Stimulated activated CD4-positive, alpha-beta T cell treated with anti-CD3 and anti-CD28 coated beads, Interleukin-4, amount 100 ng/mL, for 1 hour (primary cell): Measurements from ENCODE around the gene GALNT8.
"Not testable (repeated sequence)": the region's sequence is repeated elsewhere in the genome, so short reads cannot be mapped to it uniquely, and the experiment has no call there.

ENCODE experiments used
- DNase-seq: peaks from one replicate; pipeline ENCODE4 v3.0.0-alpha.2; 2020

Gene GALNT8, protein sequence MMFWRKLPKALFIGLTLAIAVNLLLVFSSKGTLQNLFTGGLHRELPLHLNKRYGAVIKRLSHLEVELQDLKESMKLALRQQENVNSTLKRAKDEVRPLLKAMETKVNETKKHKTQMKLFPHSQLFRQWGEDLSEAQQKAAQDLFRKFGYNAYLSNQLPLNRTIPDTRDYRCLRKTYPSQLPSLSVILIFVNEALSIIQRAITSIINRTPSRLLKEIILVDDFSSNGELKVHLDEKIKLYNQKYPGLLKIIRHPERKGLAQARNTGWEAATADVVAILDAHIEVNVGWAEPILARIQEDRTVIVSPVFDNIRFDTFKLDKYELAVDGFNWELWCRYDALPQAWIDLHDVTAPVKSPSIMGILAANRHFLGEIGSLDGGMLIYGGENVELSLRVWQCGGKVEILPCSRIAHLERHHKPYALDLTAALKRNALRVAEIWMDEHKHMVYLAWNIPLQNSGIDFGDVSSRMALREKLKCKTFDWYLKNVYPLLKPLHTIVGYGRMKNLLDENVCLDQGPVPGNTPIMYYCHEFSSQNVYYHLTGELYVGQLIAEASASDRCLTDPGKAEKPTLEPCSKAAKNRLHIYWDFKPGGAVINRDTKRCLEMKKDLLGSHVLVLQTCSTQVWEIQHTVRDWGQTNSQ

DNA sequence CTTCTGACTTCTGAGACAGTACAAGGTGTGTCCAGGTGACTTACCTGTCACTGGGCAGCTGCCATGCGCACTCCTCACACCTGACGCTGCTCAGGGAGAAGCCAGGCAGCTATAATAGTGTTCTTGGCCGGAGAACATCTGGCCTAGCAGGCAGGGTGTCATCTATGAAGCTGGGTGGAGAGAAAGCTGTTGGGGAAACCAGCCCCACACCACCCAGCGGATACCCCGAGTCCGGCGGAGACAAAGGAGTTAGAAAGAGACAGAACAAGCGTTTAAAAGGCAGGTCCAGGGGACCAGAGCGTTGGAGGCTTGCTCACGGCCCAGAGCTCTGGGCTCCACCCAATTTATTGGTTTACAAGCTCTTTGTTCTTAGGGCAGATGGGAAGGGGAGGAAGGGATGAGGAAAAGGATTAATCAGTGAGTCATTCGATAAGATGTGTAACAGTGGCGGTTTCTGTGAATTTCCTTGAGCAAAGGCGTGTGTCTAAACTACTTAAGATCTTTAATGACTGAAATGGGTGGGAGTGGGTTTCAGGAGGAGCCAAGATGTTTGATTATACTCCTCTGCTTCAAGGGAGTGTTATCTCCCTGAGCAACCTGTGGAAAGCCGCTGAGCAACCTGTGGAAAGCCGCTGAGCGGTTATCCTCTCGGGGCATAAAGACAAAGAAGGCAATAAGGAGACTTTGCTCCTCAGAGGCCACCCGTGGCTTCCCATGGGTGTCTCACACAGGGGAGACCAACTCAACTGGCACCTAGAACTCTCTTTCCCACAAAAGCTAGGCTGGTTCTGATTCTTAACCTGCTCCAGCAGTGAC is at the start of gene GALNT8:
Gene GALNT8 (plus strand): TSS at position 580 of the 816 bp plus-strand sequence. CDS start 278 bp downstream, outside the sequence.
- no peak for DNase-seq

DNA sequence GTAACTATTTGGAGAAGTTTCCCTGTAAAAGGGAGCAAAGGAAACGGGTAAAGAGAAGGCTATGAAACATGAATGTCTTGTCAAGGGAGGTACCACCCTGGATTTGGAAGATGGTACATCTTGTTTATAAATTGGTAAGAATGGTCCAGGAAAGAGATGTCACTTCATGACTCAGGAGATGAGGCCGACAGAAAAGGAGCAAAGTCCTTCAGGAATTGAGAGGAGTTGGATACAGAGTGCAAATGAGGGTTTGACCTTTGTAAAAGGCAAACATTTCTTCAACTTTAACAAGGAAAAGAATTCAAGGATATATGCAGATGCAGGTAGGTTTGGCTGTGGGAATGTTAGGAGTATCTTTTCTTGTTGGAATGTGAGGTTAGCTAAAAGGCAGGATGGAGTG is 40.5 kb upstream of the GALNT8 start:
- no peak for DNase-seq

DNA sequence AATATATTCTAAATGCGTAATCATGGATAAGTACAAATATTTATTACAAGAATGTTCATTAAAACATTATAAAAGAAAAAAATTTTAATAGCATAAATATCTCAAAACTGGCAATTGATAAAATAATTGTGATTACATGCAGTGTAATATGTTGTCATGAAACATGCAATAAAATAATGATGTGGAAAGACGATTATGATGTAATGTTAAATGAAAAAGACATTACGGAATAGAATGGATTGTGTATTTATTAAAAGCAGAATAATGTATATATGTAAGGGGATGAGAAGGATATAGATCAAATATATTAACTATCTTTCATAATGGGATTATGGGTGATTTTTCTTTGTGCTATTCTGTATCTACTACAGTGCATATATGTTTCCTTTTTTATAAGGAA is 38.5 kb upstream of the GALNT8 start:
- no peak for DNase-seq

DNA sequence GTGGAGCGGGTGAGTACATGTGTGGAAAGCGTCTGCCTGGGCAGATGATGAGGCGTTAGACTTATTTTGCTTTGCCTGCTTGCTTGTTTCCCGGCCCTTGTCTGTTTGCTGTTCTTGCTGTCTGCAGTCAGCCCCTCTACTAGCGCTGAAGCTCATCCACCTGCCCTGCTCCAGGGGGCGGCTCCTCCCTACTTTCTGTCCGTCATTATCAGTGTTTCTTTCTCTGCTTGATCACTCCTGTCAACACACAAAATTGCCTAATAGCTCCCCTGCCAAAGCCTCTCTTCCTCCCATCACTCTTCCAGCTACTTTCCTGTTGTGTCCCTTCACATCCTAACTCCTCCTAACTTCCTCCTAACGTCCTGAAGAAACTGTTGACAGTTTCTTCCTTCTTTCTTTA is 34.9 kb upstream of the GALNT8 start:
- DNase-seq: no peak

DNA sequence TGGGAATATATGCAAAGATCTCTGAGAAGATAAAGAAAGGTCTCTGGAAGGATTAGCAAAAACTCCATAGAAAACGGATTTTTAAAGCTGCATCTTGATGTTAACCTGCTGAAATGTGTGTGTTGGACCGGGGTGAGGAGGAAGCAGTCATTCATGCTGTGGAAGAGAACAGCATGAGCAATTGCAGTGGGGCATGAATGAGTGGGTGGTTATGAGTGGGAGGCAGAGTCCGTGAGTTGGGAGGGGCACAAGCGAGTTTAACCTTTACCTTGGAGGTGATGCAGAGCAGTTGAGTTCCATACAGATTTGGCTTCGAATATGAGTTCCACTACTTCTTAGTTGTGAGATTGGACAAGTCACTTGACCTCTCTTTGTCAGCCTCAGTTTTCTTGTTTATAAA is 29.4 kb upstream of the GALNT8 start:
- DNase-seq: no peak

DNA sequence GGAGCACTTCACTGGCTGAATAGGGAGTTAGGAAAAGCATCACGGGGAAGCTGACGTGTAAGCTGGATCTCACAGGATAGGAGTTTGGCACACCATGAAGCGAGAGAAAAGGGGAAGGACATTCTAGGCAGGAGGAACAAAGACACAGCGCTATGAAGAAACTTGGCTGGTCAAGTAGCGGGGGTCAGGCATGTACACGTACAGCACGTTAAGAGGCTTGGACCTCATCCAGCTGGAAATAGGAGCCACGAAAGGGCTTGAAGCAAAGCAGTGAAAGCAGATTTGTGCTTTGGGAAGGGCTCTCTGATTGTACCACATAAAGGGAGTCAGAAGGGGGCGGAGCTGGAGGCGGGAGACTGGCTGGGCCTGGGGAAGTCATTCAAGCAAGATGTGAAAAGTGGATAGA is 19.6 kb upstream of the GALNT8 start:
- DNase-seq: no peak

DNA sequence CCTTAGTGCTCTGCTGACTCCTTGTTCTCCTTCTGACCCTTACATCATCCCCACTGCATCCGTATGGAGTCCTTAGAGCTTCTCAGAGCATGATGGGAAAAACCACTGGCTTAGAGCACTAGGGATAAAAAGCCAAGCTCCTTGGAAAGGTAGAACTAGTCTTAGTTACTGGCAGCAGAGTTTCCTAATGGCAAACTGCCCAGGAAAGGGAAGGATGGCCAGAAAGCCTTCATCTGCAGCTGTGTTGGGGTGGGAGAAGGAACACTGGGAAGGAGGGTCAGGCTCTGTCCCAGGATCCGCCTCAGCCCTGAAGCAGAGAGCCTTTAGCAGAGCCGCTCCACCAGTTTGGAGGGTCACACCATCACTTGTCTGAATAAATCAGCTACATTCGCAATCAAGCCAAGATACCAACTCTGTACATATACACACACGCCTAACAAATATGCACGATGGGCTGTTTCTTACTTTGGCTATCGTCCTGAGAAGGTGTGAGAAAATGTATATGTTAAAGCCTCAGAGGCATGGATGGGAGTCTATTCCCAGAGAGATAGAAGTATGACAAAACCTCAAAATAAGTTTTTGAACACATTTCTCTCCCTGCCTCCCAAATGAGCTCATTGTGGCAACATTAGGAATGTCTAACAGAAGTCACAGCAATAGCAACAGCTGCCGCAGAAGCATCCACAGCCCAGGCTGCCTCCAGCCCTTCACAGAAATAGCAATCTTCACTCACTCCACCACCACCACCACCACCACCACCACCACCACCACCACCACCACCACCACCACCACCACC is 18.6 kb upstream of the GALNT8 start:
- DNase-seq: no peak

DNA sequence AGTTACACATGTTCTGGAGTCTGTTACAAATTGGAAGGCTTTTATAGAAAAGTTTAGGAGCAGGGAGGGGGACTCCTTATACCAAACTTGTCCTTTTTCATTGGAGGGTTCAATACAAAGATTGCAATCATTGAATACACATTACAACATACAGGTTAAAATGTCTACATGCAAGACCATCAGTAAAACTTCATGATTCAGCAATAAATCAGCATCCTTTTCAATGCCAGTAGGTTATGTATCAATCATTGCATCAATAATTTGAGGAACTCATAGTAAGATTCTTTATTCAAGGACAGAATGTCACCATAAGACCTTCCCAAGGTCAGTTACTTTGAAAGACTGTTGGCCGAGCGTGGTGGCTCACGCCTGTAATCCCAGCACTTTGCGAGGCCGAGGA is 16.5 kb upstream of the GALNT8 start:
- DNase-seq: no peak

DNA sequence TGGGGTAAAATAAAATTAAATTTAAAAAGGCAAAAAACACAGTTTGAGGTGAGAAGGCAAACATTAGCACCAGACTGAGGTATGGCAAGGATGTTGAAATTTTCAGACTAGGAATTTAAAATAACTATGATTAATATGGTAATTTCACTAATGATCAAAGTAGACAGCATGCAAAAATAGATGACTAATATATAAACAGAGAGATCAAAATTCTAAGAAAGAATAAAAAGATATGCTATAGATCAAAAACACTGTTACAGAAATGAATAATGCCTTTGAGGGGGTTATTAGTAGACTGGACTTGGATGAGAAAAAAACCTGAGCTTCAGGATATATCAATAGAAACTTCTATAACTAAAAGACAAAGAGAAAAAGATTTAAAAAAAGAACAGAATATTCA is 14.4 kb upstream of the GALNT8 start:
- DNase-seq: no peak

DNA sequence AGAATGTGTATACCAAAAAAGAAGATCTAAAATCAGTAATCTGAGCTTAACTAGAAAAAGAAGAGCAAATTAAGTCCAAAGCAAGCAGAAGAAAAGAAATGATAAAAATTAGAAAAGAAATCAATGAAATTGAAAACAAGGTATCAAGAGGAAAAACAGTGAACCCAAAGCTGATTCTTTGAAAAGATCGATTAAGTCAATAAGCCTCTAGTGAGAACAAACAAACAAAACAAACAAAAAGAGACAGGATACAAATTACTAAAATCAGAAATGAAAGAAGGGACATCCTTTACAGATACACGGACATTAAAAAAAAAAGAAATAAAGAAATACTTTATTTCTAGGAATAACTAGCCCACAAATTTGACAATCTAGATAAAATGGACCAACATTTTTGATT is 12.9 kb upstream of the GALNT8 start:
- no peak for DNase-seq

DNA sequence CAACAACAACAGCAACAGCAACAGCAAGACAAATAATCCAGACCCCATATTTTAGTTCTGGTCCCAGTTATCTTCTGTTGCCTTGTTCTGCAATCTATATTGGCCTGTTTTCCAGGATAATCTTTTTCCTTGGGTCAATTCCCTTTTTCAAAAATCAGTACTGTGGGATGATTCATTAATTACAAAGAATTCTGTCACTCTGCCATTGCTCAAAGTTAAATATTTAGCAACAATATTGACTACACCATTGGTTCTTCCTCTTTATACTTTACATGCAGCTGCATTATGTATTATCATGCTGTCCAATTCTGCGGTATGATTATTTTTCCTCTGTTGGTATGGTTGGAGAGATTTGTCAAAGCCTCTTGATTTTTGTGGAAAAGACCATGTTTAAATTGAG is 10.1 kb upstream of the GALNT8 start:
- DNase-seq: no peak

DNA sequence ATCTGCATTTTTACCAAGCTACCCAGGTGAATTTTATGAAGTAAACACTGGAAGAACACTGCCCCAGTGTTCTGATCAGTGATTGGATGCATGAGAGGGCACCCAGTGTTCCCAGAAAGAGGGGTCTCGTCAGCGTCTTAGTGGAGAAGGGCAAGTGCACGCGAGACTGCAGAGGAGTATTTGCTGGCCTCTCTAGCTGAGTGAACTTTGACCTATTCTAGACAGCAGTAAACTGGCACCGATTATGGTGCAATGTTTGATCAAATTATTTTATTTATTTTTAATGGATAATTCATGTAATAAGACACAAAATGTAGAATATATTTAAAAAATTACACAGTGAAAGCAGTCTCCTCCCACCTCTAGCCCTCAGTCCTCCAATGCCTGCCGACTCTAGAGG is 5.3 kb upstream of the GALNT8 start:
- DNase-seq: no peak

DNA sequence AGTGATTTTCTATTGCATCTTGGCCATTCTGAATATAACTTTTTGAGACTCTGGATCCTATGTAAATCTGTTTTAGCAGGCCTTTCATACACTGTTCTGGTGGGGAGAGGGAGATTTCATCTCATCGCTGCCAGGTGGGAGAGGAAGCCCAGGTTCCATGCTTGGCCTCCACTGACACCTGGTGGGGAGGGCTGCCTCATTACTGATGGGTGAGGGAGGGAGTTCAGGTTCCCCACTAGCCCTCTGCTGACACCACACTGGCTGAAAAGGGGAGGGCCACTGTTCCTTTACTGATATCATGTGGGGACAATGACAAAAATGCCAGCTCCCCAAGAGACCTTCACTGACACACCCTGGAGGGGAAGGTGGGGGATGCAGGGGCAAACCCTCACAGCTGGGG is 2.4 kb upstream of the GALNT8 start:
- no peak for DNase-seq

DNA sequence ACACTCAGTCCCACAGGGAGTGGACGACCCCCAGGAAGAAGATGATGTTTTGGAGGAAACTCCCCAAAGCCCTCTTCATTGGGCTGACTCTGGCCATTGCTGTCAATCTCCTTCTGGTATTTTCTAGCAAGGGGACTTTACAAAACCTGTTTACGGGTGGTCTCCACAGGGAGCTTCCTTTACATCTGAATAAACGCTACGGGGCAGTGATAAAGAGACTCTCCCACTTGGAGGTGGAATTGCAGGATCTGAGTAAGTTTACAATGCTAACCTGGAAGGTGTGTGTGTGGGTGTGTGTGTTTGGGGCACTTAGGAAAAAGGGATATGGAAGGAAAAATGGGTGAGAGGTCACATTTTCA is 416 bp downstream of the GALNT8 start:
- DNase-seq: no peak

DNA sequence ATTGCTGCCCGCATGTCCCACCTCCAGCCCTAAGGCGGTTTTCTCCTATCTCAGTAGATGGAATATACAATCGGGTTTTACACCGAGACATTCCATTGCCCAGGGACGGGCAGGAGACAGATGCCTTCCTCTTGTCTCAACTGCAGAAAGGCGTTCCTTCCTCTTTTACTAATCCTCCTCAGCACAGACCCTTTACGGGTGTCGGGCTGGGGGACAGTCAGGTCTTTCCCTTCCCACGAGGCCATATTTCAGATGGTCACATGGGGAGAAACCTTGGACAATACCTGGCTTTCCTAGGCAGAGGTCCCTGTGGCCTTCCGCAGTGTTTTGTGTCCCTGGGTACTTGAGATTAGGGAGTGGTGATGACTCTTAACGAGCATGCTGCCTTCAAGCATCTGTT is 1.4 kb downstream of the GALNT8 start:
- not testable (repeated sequence) for DNase-seq

DNA sequence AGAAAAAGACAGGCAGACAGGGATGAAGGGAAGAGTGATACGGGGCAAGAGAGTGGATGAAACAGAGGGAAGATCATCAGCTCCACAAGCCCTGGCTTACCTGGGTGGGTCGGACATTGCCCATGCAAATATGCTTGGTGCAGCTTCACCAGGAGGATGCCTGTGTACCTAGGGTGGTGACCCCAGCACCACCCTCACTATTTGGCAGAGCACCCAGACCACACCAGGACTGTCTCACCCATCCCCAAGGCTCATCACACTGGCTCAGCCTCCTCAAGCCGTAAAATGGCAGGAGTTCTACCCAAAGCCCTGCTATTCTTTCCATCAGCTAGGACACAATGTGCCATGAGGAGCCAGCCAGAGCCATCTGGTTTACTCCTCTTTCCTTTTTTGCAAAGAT is 3.0 kb downstream of the GALNT8 start:
- no peak for DNase-seq

DNA sequence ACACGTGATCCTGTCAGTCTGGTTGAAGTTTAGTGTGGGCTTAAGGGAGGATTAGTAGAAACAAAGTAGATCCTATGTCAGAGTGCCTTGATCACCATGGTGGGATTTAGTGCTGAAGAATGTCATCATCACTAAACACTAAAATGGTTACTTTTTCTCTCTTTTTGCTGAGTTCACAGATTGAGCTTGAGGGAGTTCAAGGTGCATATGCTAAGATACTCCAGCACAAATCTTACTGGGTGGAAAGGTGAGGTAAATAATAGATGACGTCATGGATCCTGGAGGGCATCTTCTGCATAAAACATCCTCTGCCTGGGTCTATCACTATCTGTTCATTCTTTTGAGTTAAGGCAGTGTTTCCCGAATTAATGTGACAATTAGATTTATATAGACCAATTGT is 4.9 kb downstream of the GALNT8 start:
- no peak for DNase-seq

DNA sequence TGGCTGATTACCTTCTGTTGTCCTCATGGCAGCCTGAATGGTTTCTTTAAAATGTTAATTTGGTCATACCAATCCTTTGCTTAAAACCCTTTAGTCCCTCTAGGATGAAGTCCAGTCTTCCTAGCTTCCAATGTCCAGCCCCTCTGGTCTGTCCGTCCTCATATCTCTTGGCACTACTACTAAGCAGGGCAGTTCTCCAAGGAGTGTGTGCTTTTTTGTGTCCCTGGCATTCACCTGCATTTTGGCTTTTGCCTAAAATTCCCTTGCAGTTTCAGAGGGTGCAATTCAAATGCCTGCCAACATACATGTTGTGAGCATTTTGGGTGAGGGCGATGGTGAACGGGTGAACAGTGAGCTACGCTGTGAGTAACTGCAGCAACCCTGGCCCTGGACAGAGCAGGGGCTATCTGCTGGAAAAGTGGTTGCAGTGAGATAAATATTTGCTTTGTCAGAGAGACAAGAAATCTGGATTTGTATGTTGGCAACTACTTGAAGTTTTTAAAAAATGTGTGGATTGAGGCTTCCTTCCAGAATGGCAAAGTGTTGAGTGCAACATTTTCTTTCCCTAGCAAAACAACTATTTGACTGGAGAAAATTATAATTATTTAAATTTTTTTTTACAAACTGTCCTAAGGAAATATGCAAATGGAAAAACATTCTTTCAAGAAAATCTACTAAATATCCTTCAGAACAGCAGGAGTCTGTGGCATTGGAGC is 14.6 kb downstream of the GALNT8 start:
- no peak for DNase-seq

DNA sequence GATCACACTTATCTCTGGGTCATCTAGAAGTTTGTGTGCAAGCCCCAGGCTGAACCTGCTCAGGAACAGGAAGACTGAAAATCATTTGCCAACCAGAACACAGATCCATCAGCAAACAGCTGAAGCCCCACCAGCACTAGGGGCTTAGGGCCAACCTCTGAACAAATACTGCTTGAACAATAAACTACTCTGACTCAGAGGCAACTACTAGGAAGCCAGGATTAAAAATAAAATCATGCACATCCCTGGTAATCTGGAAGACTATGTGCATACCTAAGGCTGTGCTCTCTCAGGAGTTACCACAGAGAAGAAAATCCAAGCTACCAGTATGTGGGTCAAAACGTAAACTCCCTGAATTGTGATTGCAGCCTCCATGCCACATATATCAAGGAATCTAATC is 15.9 kb downstream of the GALNT8 start:
- no peak for DNase-seq

DNA sequence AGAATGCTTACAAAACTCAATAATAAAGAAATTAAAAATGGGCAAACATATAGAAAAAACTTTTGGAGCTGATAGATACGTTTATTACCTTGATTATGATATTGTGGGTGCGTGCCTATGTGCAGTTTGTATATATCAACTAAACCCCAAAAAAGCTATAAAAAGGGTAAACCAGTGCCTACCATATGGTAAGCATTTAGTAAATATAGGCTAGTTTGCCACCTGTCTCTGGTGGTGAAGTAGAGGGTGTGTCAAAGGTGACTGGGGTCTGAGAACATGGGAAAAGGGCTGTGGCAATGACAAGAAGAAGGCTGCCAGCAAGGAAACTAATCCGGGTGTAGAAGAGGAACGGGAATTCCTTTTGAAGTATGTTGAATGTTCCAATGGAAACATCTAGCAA is 18.3 kb downstream of the GALNT8 start:
- no peak for DNase-seq

DNA sequence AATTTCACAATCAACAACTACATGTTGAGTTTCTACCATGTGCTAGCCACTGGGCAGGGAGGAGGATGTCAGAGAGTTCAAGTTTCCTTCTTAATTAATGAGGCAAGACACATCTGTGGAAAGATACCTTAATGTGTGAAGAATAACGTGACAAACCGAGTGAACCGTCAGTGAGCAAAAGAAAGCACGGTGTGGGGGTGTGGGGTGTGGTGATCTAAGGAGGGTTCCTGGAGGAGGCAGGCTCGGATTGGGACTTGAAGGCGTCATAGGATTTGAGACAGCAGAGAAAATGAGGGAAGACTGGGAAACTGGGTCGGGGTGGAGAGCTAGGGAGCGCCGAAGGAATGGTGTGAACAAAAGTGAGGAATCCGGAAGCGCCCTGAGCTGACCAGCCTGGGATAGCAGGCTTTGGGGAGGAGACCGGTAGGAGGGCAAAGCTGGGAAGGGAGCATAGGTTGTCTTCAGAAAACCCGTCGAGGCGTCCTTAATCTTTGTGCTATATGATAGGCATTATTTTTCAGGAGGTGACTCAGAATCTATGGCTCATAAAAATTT is 22.3 kb downstream of the GALNT8 start:
- no peak for DNase-seq

DNA sequence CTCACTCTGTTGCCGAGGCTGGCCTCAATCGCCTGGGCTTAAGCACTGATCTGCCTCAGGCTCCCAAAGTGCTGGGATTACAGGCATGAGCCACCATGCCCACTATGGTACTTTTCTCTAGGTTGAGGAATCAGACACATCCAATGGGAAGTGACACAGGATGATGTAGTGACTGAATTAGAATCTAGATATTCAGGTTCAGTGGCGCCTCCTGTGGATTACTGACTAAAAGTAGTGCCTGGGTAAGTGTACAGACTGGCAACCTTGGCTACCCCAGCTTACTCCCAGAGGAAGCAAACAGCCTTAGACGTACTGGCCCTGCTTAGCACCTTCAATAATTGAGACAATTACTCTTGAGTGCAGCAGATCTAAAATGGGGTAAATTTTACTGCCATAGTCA is 22.8 kb downstream of the GALNT8 start:
- no peak for DNase-seq
